AML-193 (cell line): ENCODE measurements around the gene CDC27.
"Not testable (repeated sequence)": the region's sequence is repeated elsewhere in the genome, so short reads cannot be mapped to it uniquely, and the experiment has no call there.

Source experiments
- DNase-seq, 2 experiments: peaks; one replicate each; lab custom pipeline; 2025; lab: John Stamatoyannopoulos, UW

The CDC27 gene

GRCh38 chr17:47188876-47189731 is at the start of gene CDC27:
CDC27 (minus strand) TSS chr17:47189295; CDS start chr17:47189172, 123 bp downstream.
- peak; percentile 99 to 100 for DNase-seq

- no peak for DNase-seq
Measured at GRCh38 chr17:47238321-47239010, 49.4 kb upstream of the CDC27 start.

- no peak for DNase-seq
Measured at GRCh38 chr17:47237841-47238240, 48.7 kb upstream of the CDC27 start.

DNA sequence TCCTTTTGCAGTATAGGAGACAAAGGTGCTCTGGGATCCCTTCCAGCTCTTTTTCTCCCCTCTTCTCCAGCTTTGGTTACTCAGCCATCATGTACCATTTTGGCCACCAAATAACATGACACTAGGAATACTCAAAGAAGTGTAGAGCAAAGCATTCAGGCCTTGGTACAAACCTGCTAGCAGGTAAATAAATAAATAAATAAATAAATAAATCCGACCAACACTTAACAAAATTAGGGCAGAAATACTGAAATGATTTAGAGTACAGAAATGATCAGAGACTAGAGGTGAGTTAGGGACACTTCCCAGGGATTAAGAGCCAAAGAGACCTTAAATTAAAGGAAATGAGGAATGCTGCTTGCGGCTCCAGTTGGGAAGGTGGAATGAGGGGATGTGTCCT is 46.8 kb upstream of the CDC27 start:
- DNase-seq = no peak

DNA sequence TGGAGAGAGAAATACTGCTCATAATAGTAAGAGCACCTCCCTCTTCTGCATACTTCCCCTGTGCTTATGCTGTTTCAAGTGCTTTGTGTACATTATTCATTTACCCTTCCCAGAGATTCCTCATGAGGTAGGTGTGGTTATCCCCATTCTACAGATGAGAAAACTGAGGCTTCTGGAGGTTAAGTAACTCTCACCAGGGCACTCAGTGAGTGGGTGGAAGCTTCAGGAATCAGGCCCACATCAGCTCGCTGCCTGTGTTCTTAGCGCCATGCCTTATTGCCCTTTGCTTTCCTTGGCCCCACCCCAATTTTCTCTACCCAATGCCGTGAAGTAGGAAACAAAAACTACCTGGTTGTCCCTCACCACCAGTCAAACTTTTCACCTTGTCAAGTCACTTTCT is 46.4 kb upstream of the CDC27 start:
- DNase-seq = no peak

DNA sequence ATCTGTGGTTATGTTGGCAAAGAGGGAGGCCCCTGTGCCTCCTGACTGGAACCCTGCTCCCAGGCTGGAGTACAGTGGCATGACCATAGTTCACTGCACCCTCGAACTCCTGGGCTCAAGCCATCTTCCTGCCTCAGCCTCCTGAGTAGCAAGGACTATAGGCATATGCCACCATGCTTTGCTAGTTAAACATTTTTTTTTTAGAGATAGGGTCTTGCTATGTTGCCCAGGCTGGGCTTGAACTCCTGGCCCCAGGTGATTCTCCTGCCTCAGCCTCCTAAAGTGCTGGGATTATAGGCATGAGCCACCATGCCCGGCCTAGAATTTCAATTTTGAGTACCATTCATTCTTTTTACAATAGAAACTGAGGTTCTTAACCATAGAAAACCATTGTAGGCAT is 43.4 kb upstream of the CDC27 start:
- no peak for DNase-seq

DNA sequence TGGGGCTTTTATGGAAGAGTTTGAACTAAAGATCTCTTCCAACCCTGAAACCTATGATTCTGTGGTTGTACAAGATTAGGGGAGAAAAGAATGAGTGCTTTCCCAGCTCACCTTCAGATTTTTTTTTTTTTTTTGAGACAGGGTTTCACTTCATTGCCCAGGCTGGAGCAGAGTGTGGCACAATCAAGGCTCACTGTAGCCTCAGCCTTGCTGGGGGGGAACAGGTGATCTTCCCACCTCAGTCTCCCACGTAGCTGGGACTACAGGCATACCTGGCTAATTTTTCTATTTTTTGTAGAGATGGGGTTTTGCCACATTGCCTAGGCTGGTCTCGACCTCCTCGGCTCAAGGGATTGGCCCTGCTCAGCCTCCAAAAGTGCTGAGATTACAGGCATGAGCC is 42.8 kb upstream of the CDC27 start:
- no peak for DNase-seq

GRCh38 chr17:47231334-47231733 is 42.2 kb upstream of the CDC27 start:
- no peak for DNase-seq

DNA sequence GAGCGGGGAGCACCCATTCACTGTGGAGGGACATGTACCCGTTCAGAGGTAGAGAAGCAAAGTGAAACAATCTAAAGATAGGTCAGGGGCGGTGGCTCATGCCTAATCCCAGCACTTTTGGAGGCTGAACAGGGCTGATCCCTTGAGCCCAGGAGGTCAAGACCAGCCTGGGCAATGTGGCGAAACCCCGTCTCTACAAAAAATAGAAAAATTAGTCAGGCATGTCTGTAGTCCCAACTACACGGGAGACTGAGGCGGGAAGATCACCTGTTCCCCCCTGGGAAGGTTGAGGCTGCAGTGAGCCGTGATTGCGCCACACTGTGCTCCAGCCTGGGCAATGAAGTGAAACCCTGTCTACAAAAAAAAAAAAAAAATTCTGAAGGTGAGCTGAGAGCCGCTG is 41.8 kb upstream of the CDC27 start:
- no peak for DNase-seq

DNA sequence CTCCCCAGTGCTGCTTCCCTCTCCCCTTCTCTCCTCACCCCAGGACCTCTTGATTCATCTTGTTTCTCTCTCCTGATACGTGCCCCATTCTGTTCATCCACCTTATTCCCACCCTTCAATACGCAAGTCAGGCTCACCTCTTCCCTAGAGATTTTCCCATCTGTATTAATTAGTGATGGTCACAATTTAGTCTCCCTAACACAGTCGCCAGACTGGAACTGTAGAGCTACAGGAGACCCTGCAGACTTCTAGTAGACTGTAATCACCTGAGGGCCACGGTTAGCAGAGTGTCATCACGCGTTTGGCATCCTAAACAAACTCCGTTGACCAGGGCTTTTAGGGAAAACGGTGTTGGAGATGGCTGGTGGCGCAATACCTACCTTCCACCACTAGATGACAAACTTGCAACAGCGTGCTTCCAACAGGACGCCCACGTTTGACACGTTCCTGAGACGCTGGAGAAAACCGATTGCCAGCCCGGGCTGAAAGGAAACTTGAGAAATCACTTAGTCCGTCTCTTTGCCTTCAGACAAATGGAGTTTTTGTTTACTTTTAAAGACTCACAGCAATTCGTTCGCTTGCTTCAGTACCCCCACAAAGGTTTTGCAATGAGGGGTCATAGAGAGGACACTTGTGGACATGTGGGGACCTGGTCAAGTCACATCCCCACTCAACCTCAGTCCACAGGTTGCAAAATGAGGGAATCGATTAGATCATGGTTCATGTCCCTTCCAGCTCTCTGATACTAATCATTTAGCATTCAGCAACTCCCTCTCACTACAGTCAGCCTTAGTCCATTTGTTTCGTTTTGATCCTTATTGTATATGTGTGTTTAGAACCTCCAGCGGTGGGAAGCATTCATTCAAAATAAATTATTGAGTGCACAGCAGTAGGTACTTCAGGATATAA is 40.7 kb upstream of the CDC27 start:
- peak; percentile 94 to 95 for DNase-seq

- no peak for DNase-seq
Measured at GRCh38 chr17:47227862-47228261, 38.8 kb upstream of the CDC27 start.

DNA sequence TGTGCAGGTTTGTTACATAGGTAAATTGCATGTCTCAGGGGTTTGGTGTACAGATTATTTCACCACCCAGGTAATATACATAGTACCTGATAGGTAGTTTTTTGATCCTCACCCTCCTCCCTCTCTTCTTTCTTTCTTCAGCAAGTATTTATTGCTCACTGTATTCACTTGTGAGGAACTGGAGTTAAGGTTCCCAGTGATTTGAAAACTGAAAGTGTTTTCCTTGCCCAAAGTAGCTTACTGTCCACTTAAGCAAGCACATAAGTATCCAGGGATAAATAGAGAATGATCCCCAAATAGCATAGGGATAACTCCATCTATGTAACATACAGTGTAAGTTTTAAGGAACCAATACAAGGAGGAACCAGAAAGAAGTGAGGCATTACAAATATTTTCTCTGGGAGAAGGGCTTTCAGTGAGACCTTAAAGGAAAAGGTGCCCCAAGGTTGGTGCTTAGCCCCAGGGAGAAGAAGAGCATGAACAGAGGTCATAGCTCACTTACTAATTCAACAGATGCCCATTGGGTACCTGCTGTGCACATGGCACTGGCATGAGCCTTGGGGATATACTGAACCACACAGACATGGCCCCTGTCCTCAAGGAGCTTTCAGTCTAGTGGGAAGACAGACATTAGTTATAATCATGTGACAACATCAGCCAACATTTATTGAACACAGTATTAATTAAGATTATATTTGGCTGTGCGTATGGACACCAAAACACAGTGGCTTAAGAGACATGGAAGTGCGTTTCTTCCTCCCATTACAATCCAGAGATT is 37.0 kb upstream of the CDC27 start:
- no peak for DNase-seq

- DNase-seq = no peak
Measured at GRCh38 chr17:47225436-47225858, 36.4 kb upstream of the CDC27 start.

- DNase-seq = no peak
Measured at GRCh38 chr17:47224966-47225365, 35.9 kb upstream of the CDC27 start.

GRCh38 chr17:47224077-47224476 is 35.0 kb upstream of the CDC27 start:
- DNase-seq = not testable (repeated sequence)

DNA sequence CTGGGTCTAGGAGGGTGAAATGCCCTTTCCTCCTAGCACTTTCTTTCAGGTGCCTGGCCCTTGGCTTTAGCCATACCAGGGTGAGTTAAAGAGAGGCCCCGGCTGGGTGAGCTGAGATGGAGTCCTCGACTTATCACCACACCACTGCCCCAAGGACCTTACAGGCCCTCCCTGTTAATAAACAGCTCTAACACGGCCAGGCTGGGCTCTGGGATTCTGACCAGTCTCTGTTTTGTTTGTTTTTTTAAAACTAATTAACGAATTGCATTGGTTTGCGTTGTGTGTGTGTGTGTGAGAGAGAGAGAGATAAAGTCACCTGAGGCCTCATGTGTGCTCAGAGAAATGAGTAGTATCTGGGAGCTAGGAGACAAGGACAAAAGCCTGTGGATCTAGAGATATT is 34.4 kb upstream of the CDC27 start:
- no peak for DNase-seq

DNA sequence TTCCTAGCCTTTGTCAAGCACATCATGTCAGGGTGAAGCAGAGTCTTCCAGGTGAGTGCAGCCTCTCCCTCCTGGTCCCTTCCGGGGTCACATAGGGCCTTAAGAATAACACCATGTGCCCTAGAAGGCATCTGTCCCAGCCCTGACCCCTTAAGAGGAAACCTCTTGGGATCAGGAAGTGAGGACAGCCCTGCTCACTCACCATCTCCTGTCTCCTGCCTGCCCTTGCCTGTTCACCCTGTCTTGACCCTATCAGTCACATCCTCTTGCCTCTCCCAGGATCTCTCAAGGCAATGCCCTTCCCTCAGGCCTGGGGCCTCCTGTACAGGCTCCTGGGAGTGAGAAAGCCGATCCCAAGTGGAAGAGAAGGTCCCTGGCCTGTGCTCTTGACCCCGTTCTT is 33.9 kb upstream of the CDC27 start:
- no peak for DNase-seq

- DNase-seq = no peak
Measured at GRCh38 chr17:47222047-47222446, 33.0 kb upstream of the CDC27 start.

- DNase-seq = no peak
Measured at GRCh38 chr17:47221154-47221553, 32.1 kb upstream of the CDC27 start.

DNA sequence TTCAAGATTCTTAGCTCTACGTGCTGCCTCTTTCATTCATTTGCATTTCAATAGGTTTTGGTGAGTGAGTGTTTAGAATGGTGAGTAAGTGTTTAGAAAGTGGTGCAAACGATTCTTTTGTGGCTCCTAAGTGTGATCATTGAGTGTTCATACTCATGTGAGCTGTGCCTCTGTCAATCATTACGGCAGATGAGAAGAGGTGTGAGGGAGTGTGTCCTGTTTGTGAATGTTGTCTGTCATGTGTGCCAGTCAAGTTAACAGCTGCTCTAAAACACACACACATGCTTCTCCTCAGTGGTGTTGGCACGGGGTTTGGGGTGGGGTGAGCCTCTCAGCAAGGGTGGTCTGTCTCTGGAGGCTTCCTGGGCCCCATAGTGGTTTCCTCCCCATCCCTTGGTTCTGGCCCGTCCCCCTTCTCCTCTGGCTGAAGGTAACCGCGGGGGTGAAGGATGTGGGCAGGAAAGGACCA is 31.5 kb upstream of the CDC27 start:
- DNase-seq = no peak
